Neural cell (in vitro differentiated cells): ENCODE data around the gene KRT10.

Experiments
- CTCF ChIP-seq: fragments of 450-650 bp; IDR thresholded peaks from 2 replicates; pipeline ENCODE4 v1.5.1; 2014; ENCODE audit warnings: antibody characterized with exemption, mild to moderate bottlenecking, moderate library complexity; ENCODE audit not compliant: poor library complexity, severe bottlenecking
- POLR2AphosphoS5 ChIP-seq: IDR thresholded peaks from 2 replicates; pipeline ENCODE4 v1.6.1; 2012

DNA sequence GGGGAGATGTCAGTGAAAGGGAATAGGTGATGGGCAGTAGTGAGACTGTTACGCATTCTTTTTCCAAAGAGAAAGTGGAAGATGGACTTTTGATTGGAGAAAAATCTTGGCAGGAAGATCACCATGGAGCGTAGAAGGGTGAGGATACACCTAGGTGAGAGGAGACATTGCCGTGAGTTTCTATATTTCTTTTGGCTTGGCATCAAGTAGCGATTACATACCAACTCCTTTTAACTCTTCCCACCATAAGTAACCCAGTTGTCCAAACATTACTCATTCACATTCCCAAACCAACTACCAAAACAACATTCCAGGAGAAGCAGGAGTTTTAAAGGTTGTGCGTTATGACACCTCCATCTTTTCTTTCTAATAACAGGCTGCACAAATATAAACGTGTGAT, 11.9 kb downstream of the KRT10 start:
- TF ChIP-seq CTCF, result no peak
- TF ChIP-seq POLR2AphosphoS5, result no peak
